Measurements from ENCODE around the gene MAP3K3. TPM values are rescaled to one million over a fixed set of nuclear protein-coding genes. Genes with fewer than 3 reads are reported as not detected.

The MAP3K3 gene
- polyA plus RNA-seq, 6 donors from 2014 or later: 20.8 to 39.1 (median 28.7) TPM

DNA sequence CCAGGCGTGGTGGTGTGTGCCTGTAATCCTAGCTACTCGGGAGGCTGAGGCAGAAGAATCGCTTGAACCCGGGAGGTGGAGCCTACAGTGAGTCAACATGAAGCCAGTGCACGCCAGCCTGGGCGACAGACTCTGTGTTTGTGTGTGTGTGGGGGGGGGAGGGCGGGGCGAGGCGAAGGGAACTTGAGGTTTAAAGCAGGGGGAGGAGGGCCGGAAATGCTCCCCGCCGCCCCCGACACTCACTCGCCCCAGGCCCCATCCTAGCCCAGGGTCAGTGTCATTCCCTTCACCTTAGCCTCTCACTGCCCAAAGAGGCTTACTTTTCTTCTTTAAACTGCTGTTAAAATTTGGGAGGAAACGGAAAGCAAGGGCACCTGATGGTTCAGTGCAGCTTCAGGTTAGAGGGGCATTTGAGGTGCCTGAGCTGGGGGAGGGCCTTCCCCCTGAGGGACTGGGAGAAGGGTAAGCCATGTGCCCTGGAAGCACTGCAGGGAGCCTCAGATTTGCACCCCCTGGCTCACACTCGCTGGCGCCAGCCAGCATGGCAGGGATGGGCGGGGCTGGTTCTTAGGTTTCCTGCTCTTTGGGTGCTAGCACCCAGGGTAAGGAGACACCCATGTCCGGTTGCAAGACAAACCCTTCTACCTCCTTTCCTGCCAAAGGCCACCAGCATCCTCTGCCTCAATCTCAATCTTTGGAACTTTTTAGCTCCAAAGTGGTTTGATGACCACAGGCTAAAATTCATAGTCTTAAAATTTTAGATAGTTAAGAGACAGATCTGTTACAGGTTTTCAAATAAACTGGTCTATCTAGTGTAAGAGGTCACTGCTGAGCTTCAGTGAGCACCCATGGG, 79.9 kb downstream of the MAP3K3 start:
- ATAC-seq (ENCODE audit: low read depth in 2 of 2) (peak; percentile 2 to 4), DNase-seq (peak; percentile 55)
- Mint-ChIP-seq H3K27me3 (no peaks in the 10 kb centered on the region), H3K9me3 (peaks cover 0 to 2% (median 0%) of the 10 kb centered on the region in 7 donors), H3K4me1 (peaks cover 52 to 69% (median 59%) of the 10 kb centered on the region in 3 donors), H3K27ac (peak overlapping the region; percentile 93 to 99 (median 98)), H3K4me3 (peak overlapping the region; percentile 91 to 97 (median 94)), H3K36me3 (peaks cover 0 to 16% of the 10 kb centered on the region in 2 donors)

DNA sequence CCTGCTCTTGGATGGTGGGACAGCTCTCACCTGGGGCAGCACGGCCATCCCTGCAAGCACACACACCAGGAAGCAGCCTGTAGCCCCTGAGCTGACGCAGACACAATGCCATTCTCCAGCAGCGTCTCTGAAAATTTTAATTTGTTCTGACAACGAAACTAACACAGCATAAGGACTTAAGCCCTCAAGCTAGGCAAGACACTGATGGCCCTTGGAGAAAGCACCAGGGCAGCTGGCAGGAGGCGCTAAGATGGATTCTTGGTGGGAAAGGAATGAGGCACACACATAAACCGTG, 80.5 kb downstream of the MAP3K3 start:
- peak overlapping the region; percentile 91 to 97 (median 94) for H3K4me3 Mint-ChIP-seq
- peak overlapping the region in 5 of 6 donors; percentile 84 to 99 (median 98) for H3K27ac Mint-ChIP-seq
- H3K36me3 Mint-ChIP-seq: peaks cover 0 to 15% of the 10 kb centered on the region in 2 donors
- H3K4me1 Mint-ChIP-seq: peaks cover 46 to 67% (median 59%) of the 10 kb centered on the region in 3 donors
- no peaks in the 10 kb centered on the region for H3K27me3 Mint-ChIP-seq
- H3K9me3 Mint-ChIP-seq: peaks cover 0 to 2% (median 0%) of the 10 kb centered on the region in 7 donors
- ATAC-seq (ENCODE audit: low read depth in 2 of 2): no peak
- DNase-seq: no peak

DNA sequence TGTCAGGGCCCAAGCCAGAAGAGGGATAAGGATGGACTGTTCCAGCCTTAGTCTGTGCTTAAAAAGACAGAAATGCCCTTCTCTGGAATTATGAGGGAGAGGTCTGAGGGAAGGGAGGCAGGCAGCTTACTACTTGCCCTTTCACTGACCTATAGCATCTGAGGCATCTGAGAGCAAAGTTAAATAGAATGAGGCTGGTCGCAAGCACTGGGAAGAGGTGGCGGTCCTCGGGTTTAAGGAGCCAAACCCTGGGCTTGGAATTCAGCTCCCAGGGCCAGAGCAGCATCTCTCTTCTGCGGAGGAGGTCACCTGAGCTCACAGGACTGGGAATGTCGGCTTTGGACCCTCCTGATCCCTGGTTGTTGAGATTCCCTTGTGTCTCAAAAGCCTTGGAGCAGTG, 80.8 kb downstream of the MAP3K3 start:
- peaks cover 43 to 63% (median 60%) of the 10 kb centered on the region in 3 donors for H3K4me1 Mint-ChIP-seq
- ATAC-seq (ENCODE audit: low read depth in 2 of 2): no peak

DNA sequence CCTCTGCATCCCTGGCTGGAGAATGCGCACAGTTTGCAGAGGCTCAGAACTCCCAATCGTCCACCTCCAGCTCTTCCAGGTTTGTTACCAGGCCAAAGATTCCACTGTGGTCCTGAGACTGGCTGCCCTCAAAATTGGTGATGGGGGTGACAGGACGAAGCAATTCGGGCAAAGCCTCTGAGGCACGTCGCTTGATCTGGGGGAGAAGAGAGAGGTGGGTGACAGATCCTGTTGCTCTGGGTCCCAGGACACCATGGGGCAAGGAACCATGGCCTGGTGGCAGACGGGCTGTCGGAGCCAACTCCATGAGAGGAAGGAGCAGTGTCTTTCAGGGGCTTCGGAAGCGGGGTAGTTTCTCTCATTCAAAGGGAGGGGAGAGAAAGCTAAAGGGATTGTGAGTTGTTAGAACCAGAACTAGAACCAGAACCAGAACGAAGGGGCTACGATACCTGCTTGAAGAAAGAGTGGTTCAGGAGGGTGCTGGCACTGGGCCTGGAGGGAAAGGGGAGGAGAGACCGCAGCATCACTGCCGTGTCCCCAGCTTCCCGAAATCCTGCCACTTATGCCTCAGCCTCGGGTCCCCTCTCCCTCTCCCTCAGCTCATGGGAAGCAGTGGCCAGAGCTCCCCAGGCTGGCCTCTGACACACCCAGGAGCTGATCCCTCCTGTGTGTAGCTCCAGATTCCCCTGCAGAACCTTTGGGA, 81.5 kb downstream of the MAP3K3 start:
- Mint-ChIP-seq H3K4me3 (peak overlapping the region in 7 of 8 donors; percentile 30 to 91 (median 67)), H3K36me3 (peaks cover 0 to 8% of the 10 kb centered on the region in 2 donors), H3K9me3 (no peaks in the 10 kb centered on the region), H3K27me3 (no peaks in the 10 kb centered on the region), H3K27ac (peak overlapping the region in 3 of 6 donors; percentile 77 to 99 (median 86)), H3K4me1 (peaks cover 42 to 67% (median 63%) of the 10 kb centered on the region in 3 donors)
- DNase-seq: no peak
- no peak for ATAC-seq (ENCODE audit: low read depth in 2 of 2)

More for the DNA sequence above, 80.8 kb downstream of the MAP3K3 start:
- H3K9me3 Mint-ChIP-seq: peaks cover 0 to under 1% (median 0%) of the 10 kb centered on the region in 7 donors
- H3K4me3 Mint-ChIP-seq: peak overlapping the region; percentile 91 to 97 (median 94)
- peak overlapping the region in 4 of 6 donors; percentile 84 to 99 (median 92) for H3K27ac Mint-ChIP-seq
- H3K27me3 Mint-ChIP-seq: no peaks in the 10 kb centered on the region
- DNase-seq: no peak
- H3K36me3 Mint-ChIP-seq: peaks cover 0 to 11% of the 10 kb centered on the region in 2 donors

DNA sequence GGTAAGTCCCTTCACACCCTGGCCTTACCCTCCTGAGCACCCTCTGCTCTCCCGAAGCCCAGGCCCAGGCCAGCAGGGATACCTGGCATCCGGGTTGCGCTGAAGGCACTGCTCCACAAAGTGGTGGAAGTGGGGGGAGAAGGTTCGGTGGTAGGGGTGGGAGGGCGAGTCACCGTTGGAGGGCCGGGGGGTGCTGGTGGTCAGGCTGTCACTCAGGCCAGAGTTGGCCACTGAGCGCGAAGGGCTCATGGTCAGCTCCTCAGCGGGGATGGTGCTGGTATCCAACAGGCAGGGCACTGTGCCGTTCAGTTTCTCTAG, 82.0 kb downstream of the MAP3K3 start:
- no peaks in the 10 kb centered on the region for H3K9me3 Mint-ChIP-seq
- ATAC-seq (ENCODE audit: low read depth in 2 of 2): no peak
- H3K27me3 Mint-ChIP-seq: no peaks in the 10 kb centered on the region
- peak overlapping the region in 2 of 6 donors; percentile 65 to 99 for H3K27ac Mint-ChIP-seq
- peak overlapping the region in 3 of 8 donors; percentile 6 to 62 (median 56) for H3K4me3 Mint-ChIP-seq
- no peak for DNase-seq
- peaks cover 0 to 8% of the 10 kb centered on the region in 2 donors for H3K36me3 Mint-ChIP-seq
- H3K4me1 Mint-ChIP-seq: peaks cover 47 to 72% (median 68%) of the 10 kb centered on the region in 3 donors

DNA sequence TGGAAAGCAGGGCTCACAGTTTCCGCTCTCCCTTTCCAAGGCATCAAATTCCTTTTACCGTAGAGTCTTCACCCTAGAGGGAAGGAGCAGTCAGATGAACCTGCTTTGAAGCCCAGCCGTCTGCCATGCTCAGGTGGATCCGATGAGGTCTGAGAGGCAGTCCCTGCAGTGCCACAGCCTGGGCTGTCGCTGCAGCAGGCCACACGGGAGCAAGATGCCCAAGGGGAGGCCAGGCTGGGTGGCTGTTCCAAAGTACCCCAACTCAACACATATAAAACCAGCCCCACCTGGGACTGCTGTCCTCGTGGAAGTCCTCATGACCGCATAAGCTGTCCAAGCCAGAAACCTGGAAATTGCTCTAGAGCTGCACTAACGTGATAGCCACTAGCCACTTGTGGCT, 82.6 kb downstream of the MAP3K3 start:
- peaks cover 51 to 74% (median 72%) of the 10 kb centered on the region in 3 donors for H3K4me1 Mint-ChIP-seq
- no peaks in the 10 kb centered on the region for H3K9me3 Mint-ChIP-seq
- peak overlapping the region in 5 of 8 donors; percentile 10 to 69 (median 29) for H3K4me3 Mint-ChIP-seq
- H3K27me3 Mint-ChIP-seq: no peaks in the 10 kb centered on the region
- peaks cover 0 to 8% of the 10 kb centered on the region in 2 donors for H3K36me3 Mint-ChIP-seq
- ATAC-seq (ENCODE audit: low read depth in 2 of 2): no peak
- H3K27ac Mint-ChIP-seq: peak overlapping the region in 3 of 6 donors; percentile 20 to 80 (median 79)
- no peak for DNase-seq

DNA sequence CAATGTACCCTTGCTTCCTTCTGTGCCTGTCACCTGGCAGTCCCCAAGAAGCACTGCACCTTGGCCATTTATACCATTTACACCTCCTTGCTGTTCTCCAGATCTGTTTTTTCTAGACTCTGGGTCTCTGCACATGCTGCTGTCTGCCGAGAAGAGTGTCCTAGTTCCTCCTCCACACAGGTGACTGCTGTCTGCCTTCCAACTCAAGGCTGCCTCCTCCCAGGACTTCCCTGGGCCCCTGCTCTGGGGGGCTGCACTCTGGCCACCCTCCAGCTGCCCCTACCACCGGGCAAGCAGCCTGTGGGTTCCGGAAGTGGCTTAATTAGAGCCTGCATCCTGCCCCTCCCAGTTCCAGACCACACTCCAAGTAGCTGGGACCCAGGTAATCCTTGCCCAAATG, 83.4 kb downstream of the MAP3K3 start:
- Mint-ChIP-seq H3K36me3 (peaks cover 0 to 8% of the 10 kb centered on the region in 2 donors), H3K9me3 (no peaks in the 10 kb centered on the region), H3K4me1 (peaks cover 56 to 82% (median 78%) of the 10 kb centered on the region in 3 donors), H3K4me3 (peak overlapping the region in 5 of 8 donors; percentile 27 to 78 (median 69)), H3K27me3 (no peaks in the 10 kb centered on the region), H3K27ac (peak overlapping the region in 5 of 6 donors; percentile 41 to 89 (median 82))
- DNase-seq: no peak
- no peak for ATAC-seq (ENCODE audit: low read depth in 2 of 2)

DNA sequence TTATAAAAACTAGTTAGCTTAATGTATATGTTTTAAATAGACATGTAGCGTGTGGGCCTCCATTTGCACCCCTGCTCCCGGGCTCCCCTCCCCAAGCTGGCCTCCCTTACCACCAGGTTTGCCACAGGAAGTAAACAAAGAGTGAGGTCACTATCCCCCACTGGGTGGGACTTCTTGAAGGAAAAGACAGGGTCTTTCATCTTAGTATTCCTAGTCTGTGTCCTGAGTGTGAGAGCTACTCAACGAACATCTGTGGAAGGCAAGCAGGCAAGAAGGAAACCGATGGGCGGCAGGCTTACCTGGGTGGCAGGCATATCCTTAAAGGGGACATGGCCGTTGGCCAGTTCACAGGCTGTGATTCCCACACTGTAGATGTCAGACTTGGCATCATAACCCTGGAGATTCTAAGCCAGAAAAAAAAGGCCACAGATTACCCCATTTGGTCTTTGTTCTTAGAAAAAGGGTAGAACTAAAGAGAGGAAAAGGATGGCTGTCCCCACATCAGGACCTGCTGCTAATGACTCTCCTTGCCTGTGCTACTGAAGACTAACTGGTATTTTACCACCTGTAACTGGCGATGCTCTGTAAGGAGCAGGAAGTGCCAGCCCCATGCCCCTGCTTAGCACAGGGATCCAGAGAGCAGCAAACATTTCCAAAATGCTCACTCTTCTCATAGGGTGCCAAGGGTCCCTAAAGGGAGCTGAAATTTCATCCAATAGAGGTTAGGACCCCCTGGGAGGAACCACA, 84.3 kb downstream of the MAP3K3 start:
- Mint-ChIP-seq H3K4me3 (peak overlapping the region in 4 of 8 donors; percentile 39 to 68 (median 62)), H3K36me3 (peaks cover 0 to 8% of the 10 kb centered on the region in 2 donors), H3K27ac (peak overlapping the region; percentile 18 to 89 (median 82)), H3K4me1 (peaks cover 53 to 81% (median 73%) of the 10 kb centered on the region in 3 donors), H3K9me3 (no peaks in the 10 kb centered on the region), H3K27me3 (no peaks in the 10 kb centered on the region)
- ATAC-seq (ENCODE audit: low read depth in 2 of 2) (no peak), DNase-seq (no peak)

DNA sequence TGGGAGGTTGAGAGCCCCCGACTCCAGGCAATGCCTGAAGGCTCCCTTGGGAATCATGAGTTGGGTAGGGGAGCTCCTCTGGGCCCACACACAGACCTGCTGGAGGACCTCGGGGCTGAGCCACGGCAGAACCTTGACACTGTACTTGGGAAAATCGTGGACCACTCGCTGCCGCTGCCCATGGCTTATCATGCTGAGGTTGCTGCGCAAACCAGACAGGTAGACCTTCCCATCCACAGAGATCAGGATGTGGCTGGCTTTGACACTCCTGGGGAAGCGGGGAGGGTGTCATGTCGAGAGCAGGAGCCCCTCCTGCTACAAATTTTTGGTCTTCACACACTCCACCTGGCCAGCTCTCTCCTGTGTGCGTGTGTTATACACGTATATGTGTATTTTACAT, 84.9 kb downstream of the MAP3K3 start:
- no peak for DNase-seq
- Mint-ChIP-seq H3K9me3 (no peaks in the 10 kb centered on the region), H3K27me3 (no peaks in the 10 kb centered on the region), H3K36me3 (peaks cover 0 to 8% of the 10 kb centered on the region in 2 donors), H3K4me3 (no peak overlapping the region), H3K4me1 (peaks cover 48 to 74% (median 66%) of the 10 kb centered on the region in 3 donors), H3K27ac (peak overlapping the region in 4 of 6 donors; percentile 32 to 89 (median 68))
- no peak for ATAC-seq (ENCODE audit: low read depth in 2 of 2)

DNA sequence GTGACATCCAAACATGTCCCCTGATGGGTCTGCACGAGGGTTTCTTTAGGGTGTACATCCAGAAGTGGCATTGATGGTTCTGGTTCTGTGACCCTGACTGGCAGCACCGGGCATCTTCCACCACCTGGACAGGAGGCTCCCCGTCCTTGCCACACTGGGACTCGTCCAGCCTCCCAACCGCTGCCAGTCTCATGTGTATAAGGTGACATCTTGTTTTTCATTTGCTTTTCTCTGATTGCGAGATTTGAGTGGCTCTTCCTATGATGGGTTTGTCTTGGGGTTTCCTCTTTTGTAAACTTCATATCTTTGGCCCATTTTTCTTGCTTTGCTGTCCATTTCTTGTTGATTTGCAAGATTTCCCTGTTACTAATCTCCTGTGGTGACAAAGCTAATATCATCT, 86.9 kb downstream of the MAP3K3 start:
- H3K4me3 Mint-ChIP-seq: peak overlapping the region in 2 of 8 donors; percentile 19 to 35
- H3K36me3 Mint-ChIP-seq: no peaks in the 10 kb centered on the region
- no peak for DNase-seq
- no peak for ATAC-seq (ENCODE audit: low read depth in 2 of 2)
- H3K27me3 Mint-ChIP-seq: no peaks in the 10 kb centered on the region
- H3K4me1 Mint-ChIP-seq: peaks cover 32 to 57% (median 47%) of the 10 kb centered on the region in 3 donors
- H3K9me3 Mint-ChIP-seq: no peaks in the 10 kb centered on the region
- H3K27ac Mint-ChIP-seq: peak overlapping the region; percentile 12 to 86 (median 76)

DNA sequence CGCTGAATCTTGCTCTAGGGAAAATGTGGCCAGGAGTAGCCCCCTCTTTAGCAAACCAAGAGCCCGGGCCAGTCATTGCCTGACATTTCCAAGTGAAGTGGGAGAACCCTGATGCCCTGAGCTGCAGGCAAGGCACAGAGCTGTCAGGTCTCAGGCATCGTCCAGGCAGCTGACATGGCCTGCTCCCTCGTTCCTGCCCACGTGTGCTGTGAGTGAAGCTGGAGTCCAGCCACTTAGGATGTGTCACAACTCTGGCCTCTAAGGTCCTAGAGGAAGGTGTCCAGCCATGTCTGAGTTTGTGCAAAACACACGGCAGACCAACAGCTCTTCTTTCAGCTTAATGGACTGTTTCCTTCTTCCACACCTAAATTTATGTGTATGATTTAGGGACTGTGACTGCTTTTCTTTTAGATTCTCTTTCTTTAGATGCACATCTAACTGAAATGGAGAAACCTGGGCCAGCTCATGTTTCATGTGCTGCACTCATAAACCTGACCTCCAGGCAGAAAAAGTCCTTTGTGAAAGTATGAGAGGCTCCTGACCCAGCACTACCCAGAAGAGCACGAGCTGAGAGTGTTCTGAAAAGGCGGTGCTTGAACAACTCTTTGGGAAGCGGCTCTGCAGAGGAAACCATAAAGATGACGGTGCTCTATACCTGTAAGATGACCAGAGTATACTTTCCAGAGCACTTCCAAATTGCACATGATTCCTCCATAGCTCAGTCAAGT, 92.5 kb downstream of the MAP3K3 start:
- peaks cover 0 to 13% of the 10 kb centered on the region in 2 donors for H3K36me3 Mint-ChIP-seq
- H3K4me3 Mint-ChIP-seq: no peak overlapping the region
- peaks cover 8 to 13% (median 11%) of the 10 kb centered on the region in 3 donors for H3K4me1 Mint-ChIP-seq
- DNase-seq (no peak), ATAC-seq (ENCODE audit: low read depth in 2 of 2) (no peak)
- H3K9me3 Mint-ChIP-seq: no peaks in the 10 kb centered on the region
- no peaks in the 10 kb centered on the region for H3K27me3 Mint-ChIP-seq
- peak overlapping the region in 2 of 6 donors; percentile 30 to 39 for H3K27ac Mint-ChIP-seq

DNA sequence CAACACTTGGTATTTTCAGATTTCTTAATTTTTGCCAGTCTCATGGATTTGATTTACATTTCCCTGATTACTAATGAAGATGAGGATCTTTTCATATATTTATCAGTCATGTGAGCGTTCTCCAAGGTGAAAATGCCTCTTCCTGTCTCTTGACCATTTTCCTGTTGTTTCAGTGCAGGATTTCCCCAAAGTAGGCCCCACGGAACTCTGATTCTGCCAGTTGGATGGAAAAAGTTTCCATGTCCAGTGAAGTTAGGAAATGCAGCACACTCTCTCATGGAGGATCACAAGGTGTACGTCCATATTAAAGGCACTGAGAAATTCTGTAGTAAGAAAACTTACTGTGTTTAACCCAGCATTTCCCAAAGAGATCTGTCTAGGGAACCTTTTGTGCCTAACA, 94.2 kb downstream of the MAP3K3 start:
- peaks cover 0 to 4% (median 2%) of the 10 kb centered on the region in 3 donors for H3K4me1 Mint-ChIP-seq
- H3K9me3 Mint-ChIP-seq: no peaks in the 10 kb centered on the region
- H3K36me3 Mint-ChIP-seq: peaks cover 0 to 13% of the 10 kb centered on the region in 2 donors
- no peak for DNase-seq
- no peak for ATAC-seq (ENCODE audit: low read depth in 2 of 2)
- H3K4me3 Mint-ChIP-seq: no peak overlapping the region
- peak overlapping the region in 2 of 6 donors; percentile 51 to 86 for H3K27ac Mint-ChIP-seq
- H3K27me3 Mint-ChIP-seq: no peaks in the 10 kb centered on the region

Measured in naive B cell (primary cell).